B cell (primary cell): Measurements from ENCODE around the gene DIPK1A. TPM values are rescaled to one million over a fixed set of nuclear protein-coding genes. Genes with fewer than 3 reads are reported as not detected.

ENCODE experiments used
- ATAC-seq: fragments of 200-7000 bp; cut with Tn5 transposase; one replicate; pipeline ENCODE4 v1.10.0; 2021; ENCODE audit warnings: low read depth, mild to moderate bottlenecking, moderate number of reproducible peaks, moderate library complexity
- CTCF ChIA-PET: fragments of 350-600 bp; sonication (Branson Sonifier 250); formaldehyde crosslinking; loops from one replicate; lab custom pipeline; 2021; ENCODE audit warnings: antibody characterized with exemption, inconsistent platforms; lab: Charles Lee
- POLR2A ChIA-PET: fragments of 350-600 bp; sonication (Branson Sonifier 250); formaldehyde crosslinking; loops from one replicate; lab custom pipeline; 2021; ENCODE audit warnings: antibody characterized with exemption; lab: Charles Lee
- DNase-seq: peaks from one replicate; pipeline ENCODE4 v3.0.0; 2013
- H2AFZ ChIP-seq: 2 replicates; pipeline ENCODE4 v1.6.1; 2012; ENCODE audit warnings: mild to moderate bottlenecking, low read depth, low read length; ENCODE audit not compliant: insufficient read depth, poor library complexity, severe bottlenecking
- H3K27ac ChIP-seq, 2 donors: 1 replicate in 1 of 2; 2 replicates in 1 of 2; pipeline ENCODE4 v1.5.1; 2012 to 2013; ENCODE audit warnings: low read length in 2 of 2, mild to moderate bottlenecking in 2 of 2, moderate library complexity in 1 of 2
- H3K27me3 ChIP-seq, 4 experiments: fragments of 200-600 bp in 1 of 4; sonication (generic) in 1 of 4; replicated peaks in 1 of 4; 1 replicate in 2 of 4; 2 replicates in 2 of 4; pipeline versions ENCODE4 v1.6.1 to v1.7.0; 2013 to 2016; ENCODE audit warnings: low read length in 3 of 4, mild to moderate bottlenecking in 2 of 4, mixed read lengths in 1 of 4, moderate library complexity in 1 of 4; ENCODE audit not compliant: insufficient read depth in 4 of 4, control insufficient read depth in 3 of 4; ENCODE audit errors: control extremely low read depth in 1 of 4
- H3K36me3 ChIP-seq, 2 experiments: replicated peaks in 1 of 2; 1 replicate in 1 of 2; 2 replicates in 1 of 2; pipeline versions ENCODE4 v1.6.1 to v1.7.1; 2013; ENCODE audit warnings: low read length in 1 of 2; ENCODE audit not compliant: insufficient read depth in 2 of 2, control insufficient read depth in 1 of 2; ENCODE audit errors: control extremely low read depth in 1 of 2, extremely low read depth in 1 of 2
- H3K4me1 ChIP-seq, 2 donors: fragments of 200-600 bp in 1 of 2; sonication (generic) in 1 of 2; 1 replicate in 1 of 2; 2 replicates in 1 of 2; pipeline versions ENCODE4 v1.5.1 to v1.6.1; 2013 to 2017; ENCODE audit warnings: low read length in 2 of 2; ENCODE audit not compliant: control insufficient read depth in 2 of 2, insufficient read depth in 2 of 2
- H3K4me2 ChIP-seq: replicated peaks from 2 replicates; pipeline ENCODE3; 2012; ENCODE audit warnings: mild to moderate bottlenecking, low read depth, low read length; ENCODE audit not compliant: poor library complexity, severe bottlenecking
- H3K4me3 ChIP-seq, 5 experiments: fragments of 200-600 bp in 1 of 5; sonication (generic) in 1 of 5; 1 replicate in 3 of 5; 2 replicates in 2 of 5; pipeline versions ENCODE4 v1.5.1 to v1.7.0; 2011 to 2016; ENCODE audit warnings: low read length in 4 of 5, mild to moderate bottlenecking in 4 of 5, low read depth in 2 of 5, control low read depth in 1 of 5, moderate library complexity in 1 of 5; ENCODE audit not compliant: insufficient read depth in 1 of 5; ENCODE audit errors: control extremely low read depth in 1 of 5, extremely low read depth in 1 of 5
- H3K79me2 ChIP-seq: fragments of 200-600 bp; sonication (generic); one replicate; pipeline ENCODE4 v1.6.0; 2016; ENCODE audit warnings: low read length; ENCODE audit not compliant: control insufficient read depth, insufficient read depth
- H3K9ac ChIP-seq: fragments of 200-600 bp; sonication (generic); 2 replicates; pipeline ENCODE4 v1.6.1; 2017; ENCODE audit warnings: mild to moderate bottlenecking, low read length, moderate library complexity
- H3K9me3 ChIP-seq, 3 donors: one replicate each; pipeline versions ENCODE4 v1.6.1 to v1.7.1; 2013; ENCODE audit warnings: low read length in 2 of 3; ENCODE audit not compliant: control insufficient read depth in 2 of 3, insufficient read depth in 1 of 3; ENCODE audit errors: control extremely low read depth in 1 of 3
- H4K20me1 ChIP-seq: 2 replicates; pipeline ENCODE4 v1.6.0; 2012; ENCODE audit warnings: mild to moderate bottlenecking, low read length; ENCODE audit not compliant: insufficient read depth, control insufficient read depth, poor library complexity, severe bottlenecking
- H3K27ac Mint-ChIP-seq: one replicate; pipeline ENCODE4 v1.8.0; 2021; ENCODE audit warnings: mixed read lengths
- H3K27me3 Mint-ChIP-seq: one replicate; pipeline ENCODE4 v1.8.0; 2021; ENCODE audit warnings: mixed read lengths
- H3K4me1 Mint-ChIP-seq: one replicate; pipeline ENCODE4 v1.8.0; 2021; ENCODE audit warnings: mixed read lengths
- H3K4me3 Mint-ChIP-seq: one replicate; pipeline ENCODE4 v1.8.0; 2021; ENCODE audit warnings: mixed read lengths
- H3K9me3 Mint-ChIP-seq: one replicate; pipeline ENCODE4 v1.8.0; 2022; ENCODE audit warnings: mixed read lengths; ENCODE audit not compliant: insufficient read depth
- EZH2 ChIP-seq: IDR thresholded peaks from 2 replicates; pipeline ENCODE4 v1.6.1; 2012; ENCODE audit warnings: borderline replicate concordance, low read depth, mild to moderate bottlenecking, moderate library complexity, low read length; ENCODE audit not compliant: insufficient read depth, poor library complexity, severe bottlenecking
- WGBS: methylation state at CpG from one replicate; pipeline ENCODE4 v1.1.5; 2013; ENCODE audit warnings: missing lambda C conversion rate; ENCODE audit not compliant: insufficient coverage; 5-methylcytosine and 5-hydroxymethylcytosine counted together
- intact Hi-C: fragments of 100-400 bp; cut with micrococcal nuclease; formaldehyde crosslinking; loops from one replicate; pipeline ENCODE4 v1.10.0; 2022
- polyA plus RNA-seq: library from polyadenylated mRNA; depleted of rRNA; stranded (reverse); fragments of >200 nt; gene quantifications from 2 replicates; pipeline ENCODE4 v1.2.3, GENCODE V29; 2012
- total RNA-seq, 2 donors: library from RNA; stranded (reverse); fragments of 120-200 nt in 1 of 2; gene quantifications; 1 replicate in 1 of 2; 2 replicates in 1 of 2; pipeline versions ENCODE4 v1.2.3 to v1.2.4, GENCODE V29; 2013 to 2022
- TF ChIP-seq, protein P1 (sequence below): fragments of 200-600 bp; IDR thresholded peaks from one replicate; pipeline ENCODE4 v1.8.0; 2022; ENCODE audit warnings: antibody characterized with exemption, mild to moderate bottlenecking

Gene DIPK1A
- total and polyA plus RNA-seq, 2 donors (not counting 1 experiment from before 2014, with no cell fraction given), result 10.7 to 22.7 TPM

DNA sequence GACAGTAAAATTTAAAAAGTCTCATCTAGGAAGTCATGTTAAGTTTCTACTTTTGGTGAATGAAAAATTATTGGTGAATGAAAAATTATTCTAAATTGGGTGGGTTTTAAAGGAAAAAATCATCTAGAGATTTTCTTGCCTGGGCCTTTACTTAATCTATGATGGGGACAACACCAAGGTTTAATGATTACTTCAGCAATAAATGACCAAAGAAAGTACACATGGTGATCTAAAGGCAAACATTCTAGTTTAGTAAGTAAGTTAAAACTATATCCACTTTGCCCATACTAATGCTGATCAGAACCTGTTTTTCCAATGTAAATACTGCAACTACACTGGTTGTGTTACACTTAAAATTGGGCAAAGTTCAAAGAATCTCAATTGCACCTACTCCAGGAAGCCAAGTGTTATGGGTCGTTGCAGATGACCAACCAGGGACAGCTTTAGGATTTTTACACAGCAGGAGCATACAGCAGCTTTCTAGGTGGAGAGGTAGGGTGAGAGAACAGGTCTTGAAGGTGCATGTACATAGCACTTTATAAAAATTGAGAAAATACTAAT lies 144.0 kb downstream of the DIPK1A start:
- no peak for ATAC-seq
- intact Hi-C loops, result no loop called here
- Histone ChIP-seq H3K27ac (no peak overlapping the region), H3K4me3 (no peak overlapping the region), H3K9ac (no peak overlapping the region), H3K27me3 (no peaks in the 10 kb centered on the region), H2AFZ (no peak overlapping the region), H3K9me3 (no peaks in the 10 kb centered on the region), H3K4me2 (no peak overlapping the region), H3K36me3 (no peaks in the 10 kb centered on the region), H3K4me1 (no peaks in the 10 kb centered on the region), H4K20me1 (no peaks in the 10 kb centered on the region), H3K79me2 (no peaks in the 10 kb centered on the region)
- TF ChIP-seq EZH2, result no peak
- TF ChIP-seq, protein P1, sequence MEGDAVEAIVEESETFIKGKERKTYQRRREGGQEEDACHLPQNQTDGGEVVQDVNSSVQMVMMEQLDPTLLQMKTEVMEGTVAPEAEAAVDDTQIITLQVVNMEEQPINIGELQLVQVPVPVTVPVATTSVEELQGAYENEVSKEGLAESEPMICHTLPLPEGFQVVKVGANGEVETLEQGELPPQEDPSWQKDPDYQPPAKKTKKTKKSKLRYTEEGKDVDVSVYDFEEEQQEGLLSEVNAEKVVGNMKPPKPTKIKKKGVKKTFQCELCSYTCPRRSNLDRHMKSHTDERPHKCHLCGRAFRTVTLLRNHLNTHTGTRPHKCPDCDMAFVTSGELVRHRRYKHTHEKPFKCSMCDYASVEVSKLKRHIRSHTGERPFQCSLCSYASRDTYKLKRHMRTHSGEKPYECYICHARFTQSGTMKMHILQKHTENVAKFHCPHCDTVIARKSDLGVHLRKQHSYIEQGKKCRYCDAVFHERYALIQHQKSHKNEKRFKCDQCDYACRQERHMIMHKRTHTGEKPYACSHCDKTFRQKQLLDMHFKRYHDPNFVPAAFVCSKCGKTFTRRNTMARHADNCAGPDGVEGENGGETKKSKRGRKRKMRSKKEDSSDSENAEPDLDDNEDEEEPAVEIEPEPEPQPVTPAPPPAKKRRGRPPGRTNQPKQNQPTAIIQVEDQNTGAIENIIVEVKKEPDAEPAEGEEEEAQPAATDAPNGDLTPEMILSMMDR, result no peak
- no CpG with 5 or more reads among the region's 1 CpG for WGBS
- H3K4me3 Mint-ChIP-seq, result no peak overlapping the region
- ChIA-PET POLR2A (no interaction called here), CTCF (interaction anchor here (0.7 to 7.3 kb wide), 10 partner anchors 14 to 820 kb away, joined by 3 to 168 read pairs (median 14); partner anchors contain the start of genes EVI5 and RPL5)
- peaks cover 4% of the 10 kb centered on the region for H3K27me3 Mint-ChIP-seq
- no peak overlapping the region for H3K27ac Mint-ChIP-seq
- DNase-seq, result no peak
- H3K9me3 Mint-ChIP-seq, result no peaks in the 10 kb centered on the region
- peaks cover 2% of the 10 kb centered on the region for H3K4me1 Mint-ChIP-seq

DNA sequence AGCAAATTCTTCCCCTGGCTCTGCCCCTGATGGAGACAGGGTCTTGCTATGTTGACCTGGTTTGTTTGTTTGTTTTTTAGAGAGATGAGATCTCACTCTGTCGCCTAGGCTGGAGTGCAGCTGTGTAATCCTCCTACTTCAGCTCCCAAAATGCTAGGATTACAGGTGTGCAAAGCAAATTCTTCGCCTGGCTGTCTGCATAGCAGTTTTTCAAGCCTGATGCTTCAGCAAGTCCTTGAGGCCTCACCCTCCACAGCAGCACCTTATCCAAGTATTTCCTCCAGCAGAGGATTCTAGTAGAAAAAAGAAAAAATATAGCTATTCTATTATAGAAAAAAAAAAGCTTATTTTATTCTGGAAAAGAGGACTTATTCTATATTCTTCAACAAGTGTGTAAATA lies 144.5 kb downstream of the DIPK1A start:
- H3K4me2 ChIP-seq, result no peak overlapping the region
- H2AFZ ChIP-seq, result no peak overlapping the region
- H3K27me3 Mint-ChIP-seq, result peaks cover 4% of the 10 kb centered on the region
- ChIA-PET POLR2A (no interaction called here), CTCF (interaction anchor here (0.7 to 7.3 kb wide), 9 partner anchors 15 to 819 kb away, joined by 3 to 168 read pairs (median 20); partner anchors contain the start of genes EVI5 and RPL5)
- no peak overlapping the region for H3K27ac Mint-ChIP-seq
- H3K4me1 ChIP-seq, result no peaks in the 10 kb centered on the region
- H3K27me3 ChIP-seq, result no peaks in the 10 kb centered on the region
- no peak overlapping the region for H3K27ac ChIP-seq
- no peak for ATAC-seq
- peaks cover 2% of the 10 kb centered on the region for H3K4me1 Mint-ChIP-seq
- no peak overlapping the region for H3K9ac ChIP-seq
- 100% methylated on average over 1 of the region's 2 CpGs for WGBS
- H3K9me3 Mint-ChIP-seq, result no peaks in the 10 kb centered on the region
- no peaks in the 10 kb centered on the region for H3K9me3 ChIP-seq
- intact Hi-C loops, result no loop called here
- no peak for TF ChIP-seq EZH2
- TF ChIP-seq, protein P1, result no peak
- H3K79me2 ChIP-seq, result no peaks in the 10 kb centered on the region
- H4K20me1 ChIP-seq, result no peaks in the 10 kb centered on the region
- no peak for DNase-seq
- no peak overlapping the region for H3K4me3 Mint-ChIP-seq
- no peak overlapping the region for H3K4me3 ChIP-seq
- H3K36me3 ChIP-seq, result no peaks in the 10 kb centered on the region
